HG03575 (cell line): ENCODE results near the gene ALS2CL.

Source experiments
- ATAC-seq: cut with Tn5 transposase; IDR thresholded peaks from one replicate; pipeline ENCODE4 v1.9.1; 2021; ENCODE audit not compliant: unreplicated experiment, insufficient number of reproducible peaks, low FRiP score; ENCODE audit errors: extremely low read depth

ALS2CL gene

DNA sequence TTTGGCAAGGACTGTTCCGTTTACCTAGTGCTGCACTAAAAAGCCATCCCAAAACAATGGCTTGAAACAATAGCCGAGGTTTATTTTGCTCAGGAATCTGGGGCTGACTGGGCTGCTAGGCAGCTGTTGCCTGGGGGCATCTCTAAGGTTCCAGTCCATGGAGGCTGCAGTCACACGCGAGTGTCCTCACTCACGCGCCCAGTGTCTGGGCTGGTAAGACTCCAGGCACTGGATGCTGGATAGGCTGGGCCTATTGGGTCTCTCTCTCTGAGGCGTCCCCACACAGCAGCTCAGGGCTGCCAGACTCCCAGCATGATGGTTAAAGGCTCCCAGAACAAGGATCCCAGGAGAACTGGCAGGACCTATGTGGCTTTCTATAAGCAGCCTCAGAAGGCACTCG is 34.2 kb downstream of the ALS2CL start:
- no peak for ATAC-seq

DNA sequence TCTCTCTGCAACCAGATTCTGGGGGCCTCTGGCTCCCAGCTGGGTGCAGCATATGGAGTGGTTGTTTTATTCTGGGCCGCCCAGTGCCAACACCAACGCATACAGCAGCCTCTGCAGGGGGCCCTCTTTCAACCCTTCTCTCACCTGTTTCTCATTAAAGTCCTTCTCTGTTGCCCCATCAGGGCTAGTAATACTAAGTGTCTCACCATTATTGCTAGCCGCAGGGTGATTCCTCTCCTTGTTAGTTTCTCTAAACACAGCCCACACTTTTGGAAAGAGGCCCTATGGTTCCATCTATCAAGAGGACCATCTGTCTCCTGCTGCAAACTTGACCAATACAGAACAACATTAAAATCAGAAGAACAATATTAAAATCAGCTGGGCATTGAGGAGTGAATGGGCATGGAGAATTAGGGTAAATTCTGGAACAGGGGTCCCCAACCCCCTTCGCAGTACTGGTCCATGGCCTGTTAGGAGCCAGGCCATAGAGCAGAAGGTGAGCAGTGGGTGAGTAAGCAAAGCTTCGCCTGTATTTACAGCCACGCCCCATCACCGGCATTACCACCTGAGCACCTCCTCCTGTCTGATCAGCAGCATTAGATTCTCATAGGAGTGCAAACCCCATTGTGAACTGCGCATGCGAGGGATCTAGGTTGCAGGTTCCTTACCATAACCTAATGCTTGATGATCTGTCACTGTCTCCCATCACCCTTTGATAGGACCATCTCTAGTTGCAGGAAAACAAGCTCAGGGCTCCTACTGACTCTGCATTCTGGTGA is 36.5 kb downstream of the ALS2CL start:
- ATAC-seq: no peak

DNA sequence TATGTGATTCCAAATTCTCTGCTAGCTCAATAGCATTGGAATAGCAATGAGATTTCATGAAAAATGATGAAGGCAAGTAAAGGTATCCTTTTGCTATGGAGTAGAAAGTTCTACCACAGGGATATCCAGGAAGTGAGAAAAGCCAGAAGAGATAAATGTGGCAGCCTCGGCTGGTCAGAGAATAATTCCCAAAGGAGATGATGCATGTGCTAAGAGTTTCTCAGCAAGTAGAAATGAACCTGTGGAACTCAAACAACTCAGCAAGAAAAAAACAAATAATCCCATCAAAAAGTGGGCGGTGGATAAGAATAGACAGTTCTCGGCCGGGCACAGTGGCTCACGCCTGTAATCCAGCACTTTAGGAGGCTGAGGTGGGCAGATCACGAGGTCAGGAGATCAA is 38.2 kb downstream of the ALS2CL start:
- ATAC-seq: no peak

DNA sequence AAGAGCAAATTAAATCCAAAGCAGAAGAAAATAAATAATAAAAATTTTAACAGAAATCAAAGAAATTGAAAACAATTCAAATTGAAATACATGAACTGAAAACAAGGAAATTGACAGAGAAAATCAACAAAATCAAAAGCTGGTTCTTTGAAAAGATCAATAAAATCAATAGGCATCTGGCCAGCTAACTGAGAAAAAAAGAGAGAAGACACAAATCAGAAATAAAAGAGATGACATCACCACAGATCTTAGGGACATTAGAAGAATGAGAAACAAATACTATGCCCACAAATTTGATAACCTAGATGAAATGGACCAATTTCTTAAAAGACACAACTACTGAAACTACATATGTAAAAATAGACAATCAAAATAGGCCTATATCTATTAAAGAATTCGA is 42.4 kb downstream of the ALS2CL start:
- no peak for ATAC-seq

DNA sequence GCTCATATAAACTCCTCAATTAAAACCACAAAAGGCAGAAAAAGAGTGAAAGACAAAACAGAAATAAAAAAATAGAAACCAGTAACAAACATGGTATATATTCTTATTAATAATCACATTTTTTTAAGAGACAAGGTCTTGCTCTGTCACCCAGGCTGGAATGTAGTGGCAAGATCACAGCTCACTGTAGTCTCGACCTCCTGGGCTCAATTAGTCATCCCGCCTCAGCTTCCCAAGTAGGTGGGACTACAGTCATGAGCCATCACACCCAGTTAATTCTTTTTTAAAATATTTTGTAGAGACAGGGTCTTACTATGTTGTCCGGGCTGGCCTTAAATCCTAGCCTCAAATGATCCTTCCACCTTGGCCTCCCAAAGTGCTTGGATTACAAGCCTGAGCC is 44.0 kb downstream of the ALS2CL start:
- ATAC-seq: no peak

DNA sequence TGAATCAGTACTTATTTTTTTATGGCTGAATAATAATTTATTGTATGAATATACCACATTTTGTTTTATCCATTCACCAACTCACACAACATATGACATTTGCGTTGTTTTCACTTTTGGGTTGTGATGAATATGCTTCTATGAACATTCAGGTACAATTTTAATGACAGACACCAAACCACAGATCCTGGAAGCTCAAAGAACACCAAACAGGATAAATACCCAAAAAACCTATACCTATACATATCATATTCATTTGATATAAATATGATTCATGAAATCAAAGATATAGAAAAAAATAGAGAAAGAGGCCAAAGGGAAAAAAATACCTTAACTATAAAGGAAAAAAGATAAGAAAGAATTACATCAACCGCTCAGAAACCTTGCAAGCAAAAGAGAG is 45.4 kb downstream of the ALS2CL start:
- no peak for ATAC-seq

DNA sequence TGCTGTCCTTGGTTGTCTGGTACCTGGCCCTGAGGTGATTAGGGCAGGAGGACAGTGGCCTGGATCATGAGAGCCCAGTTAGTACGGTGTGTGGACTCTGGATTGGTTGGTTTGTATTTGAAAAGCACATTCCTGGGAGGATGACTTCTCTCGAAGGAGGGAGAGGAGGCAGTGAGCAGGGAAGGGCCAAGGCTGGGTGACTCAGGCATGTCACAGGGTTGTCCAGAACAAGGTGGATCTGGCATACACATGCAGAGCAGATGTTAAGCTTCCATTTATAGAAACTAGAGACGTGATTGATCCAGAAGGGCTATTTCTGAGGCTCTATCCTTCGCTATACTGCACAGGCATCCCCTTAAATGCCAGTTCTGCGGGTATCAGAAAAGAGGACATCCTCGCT is 46.8 kb downstream of the ALS2CL start:
- ATAC-seq: no peak

DNA sequence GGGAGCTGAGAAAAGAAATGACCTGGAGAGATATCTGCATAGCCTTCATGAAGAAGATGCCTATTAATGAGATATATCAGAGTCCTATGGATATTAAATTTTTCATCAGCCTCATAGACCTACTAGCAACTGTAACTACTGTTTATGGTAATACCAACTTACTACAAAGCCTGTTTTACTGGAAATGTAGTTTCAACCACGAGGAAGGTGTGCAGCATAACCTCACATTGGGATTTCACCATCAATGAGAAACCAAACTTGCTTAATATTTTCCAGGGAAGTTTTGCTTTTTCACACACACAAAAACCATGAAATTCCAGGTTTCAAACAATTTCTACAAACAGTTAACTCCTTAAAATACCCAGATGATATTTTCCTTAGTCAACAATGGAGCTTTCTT is 49.8 kb downstream of the ALS2CL start:
- ATAC-seq: no peak

DNA sequence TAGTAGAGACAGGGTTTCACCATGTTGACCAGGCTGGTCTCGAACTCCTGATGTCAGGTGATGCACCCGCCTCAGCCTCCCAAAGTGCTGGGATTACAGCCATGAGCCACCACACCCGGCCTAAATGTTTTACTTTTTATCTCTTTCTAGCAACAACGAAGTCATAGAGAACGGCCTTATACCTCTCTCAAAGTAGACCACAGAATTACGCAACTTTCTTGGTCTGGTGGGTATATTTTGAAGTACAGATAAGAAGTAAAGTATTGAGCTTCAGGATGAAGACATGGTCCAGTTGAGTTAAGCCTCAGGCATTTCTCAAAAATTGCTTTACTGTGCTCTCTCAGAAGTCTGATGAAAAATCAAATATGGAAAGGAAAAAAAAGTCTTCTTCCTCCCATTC is 50.5 kb downstream of the ALS2CL start:
- ATAC-seq: no peak

DNA sequence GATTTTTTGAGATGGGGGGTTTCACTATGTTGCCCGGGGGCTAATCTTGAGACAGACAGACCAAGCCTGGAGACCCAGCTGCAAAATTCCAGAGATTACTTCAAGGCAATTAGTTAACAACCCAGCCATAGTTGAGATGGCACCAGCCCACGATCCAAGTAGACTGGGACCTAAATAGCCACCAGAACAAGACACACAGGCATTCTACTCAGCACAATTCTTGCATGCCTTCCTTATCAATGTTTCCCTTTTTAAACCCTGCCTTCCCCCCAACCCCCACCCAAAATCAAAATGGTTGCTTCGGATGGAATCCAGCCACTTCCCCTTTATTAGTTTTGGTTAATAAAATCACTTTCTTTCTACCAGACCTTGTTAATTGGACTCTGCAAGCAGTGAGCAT is 52.6 kb downstream of the ALS2CL start:
- no peak for ATAC-seq

DNA sequence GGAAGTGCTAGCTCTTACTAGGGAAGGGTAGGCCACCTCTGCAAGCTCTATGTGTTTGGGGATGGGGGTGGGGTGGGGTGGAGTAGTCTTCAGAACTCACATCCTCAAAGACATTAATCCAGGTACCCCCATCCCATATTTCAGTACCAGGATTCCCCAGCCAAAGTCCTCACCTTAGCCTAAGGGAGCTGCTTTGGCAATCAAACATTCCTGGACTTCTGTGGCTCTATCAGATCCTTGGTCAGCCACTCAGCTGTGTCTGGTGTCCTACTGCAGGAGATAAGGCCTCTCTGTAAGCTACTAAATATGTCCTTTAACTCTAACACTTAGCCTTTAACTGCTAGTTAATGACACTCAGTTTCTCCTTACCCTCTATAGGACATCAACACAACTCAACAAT is 54.3 kb downstream of the ALS2CL start:
- no peak for ATAC-seq

DNA sequence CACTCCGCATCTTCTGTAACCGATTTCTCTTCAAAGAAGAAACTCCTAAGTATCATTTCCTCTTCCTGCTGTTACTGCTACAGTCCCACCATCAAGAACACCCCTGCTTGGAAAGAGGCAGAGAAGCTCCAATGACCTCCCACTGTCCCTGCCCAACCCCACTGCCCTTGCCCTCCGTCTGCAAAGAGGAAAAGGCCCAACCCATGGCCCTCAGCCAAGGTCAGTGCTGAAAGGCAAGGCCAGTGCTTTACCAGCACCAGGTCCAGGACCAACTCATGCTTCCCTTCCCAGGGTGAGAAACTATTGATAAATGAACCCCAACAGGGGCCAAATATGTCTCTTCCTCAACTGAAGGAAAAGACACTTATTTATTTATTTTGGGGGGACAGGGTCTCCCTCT is 58.6 kb downstream of the ALS2CL start:
- no peak for ATAC-seq

DNA sequence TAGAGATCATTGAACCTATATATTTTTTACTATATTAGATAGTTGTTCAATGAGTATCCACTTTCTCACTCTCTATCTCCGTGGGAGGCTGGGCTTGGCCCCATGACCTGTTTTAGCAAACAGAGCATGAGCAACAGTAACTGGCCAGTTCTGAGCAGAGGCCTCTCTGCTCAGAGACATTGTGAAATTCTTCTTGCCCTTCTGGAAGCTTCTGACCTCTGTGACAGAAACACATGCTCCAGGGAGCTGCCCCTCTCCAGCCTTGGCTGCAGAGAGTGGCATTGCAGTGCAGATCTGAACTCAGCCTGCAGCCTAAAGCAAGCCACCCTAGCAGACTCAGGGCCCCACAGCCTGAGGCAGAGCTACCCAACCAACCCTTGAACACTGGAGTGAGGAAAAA is 60.7 kb downstream of the ALS2CL start:
- no peak for ATAC-seq

DNA sequence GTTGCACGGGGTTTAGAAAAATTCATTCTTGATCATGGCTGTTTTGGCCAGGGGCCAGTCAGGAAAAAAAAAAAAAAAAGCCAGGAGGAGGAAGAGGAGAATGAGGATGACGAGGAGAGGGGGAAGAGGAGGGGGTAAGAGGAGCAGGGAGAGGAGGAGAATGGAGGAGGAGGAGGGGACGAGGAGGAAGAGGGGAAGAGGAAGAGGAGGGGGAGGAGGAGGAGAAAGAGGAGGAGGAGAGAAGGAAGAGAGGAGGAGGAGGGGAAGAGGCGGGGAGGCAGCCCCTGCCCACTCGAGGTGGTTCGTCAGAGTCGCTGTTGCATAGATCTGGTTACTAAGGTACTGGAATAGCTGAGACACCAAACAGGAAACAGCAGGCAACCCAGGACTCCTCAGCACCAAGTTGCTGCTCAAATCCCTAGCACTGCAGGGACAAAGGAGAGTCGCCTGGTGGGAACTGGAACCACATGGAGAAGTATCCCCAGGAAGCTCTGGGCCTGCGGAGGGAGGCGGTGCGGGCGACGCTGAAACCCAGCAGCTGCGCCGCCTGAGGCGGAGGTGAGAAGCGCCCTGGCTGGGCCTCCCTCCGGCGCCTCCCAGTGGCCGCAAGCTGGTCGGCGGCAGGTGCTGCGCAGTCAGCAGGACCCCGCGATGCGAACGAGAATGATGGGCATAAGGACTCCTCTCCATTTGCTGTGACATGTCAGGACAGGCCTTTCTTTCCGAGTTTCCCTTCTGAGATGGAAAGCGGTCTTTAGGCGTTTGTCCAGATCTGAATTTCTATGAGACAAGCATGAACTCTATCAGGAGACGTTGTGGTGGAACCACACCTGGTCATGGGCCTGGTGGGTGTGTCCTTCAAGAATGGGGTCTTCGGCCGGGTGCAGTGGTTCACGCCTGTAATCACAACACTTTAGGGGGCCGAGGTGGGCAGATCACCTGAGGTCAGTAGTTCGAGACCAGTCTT is 63.6 kb downstream of the ALS2CL start:
- no peak for ATAC-seq

DNA sequence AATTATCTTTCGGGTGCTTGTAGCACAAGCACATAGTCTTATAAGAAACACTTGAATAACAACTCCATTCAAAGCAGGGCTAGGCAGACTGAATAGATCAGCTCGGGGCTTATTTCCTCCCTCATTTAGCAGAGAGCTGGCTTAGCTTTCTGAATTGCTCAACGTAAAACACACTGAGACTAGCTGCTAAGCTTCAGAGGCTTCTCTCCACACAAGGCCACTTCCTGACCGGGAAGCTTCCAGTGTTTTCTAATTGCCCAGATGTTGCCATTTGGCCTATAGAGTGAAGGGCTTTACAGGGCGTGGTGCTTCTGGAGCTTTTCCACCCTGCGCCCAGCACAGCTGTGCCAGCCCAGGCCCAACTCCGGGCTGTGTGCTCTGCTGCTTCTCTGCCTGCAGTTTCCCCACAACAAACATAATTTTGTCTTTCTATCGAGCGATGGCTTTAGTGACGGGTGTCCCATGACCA is 64.5 kb downstream of the ALS2CL start:
- ATAC-seq: no peak

DNA sequence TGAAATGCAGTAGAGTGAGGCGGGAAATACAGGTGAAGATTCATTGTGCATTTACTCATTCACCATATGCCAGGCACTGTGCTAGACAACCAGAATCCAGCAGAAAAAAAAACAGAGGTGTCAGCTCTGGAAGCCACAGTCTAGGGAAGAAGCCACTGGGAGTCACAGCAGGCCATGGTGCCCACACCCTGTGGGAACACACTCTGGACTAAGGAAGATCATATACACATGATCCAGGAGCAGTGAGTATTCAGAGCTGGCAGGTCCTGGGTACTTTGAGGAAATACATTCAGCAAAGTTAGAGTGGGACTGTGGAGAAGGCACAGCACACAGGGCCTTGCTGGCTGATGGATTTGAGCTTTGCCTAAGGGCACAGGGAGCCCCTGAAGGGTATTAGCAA is 66.4 kb downstream of the ALS2CL start:
- ATAC-seq: no peak

DNA sequence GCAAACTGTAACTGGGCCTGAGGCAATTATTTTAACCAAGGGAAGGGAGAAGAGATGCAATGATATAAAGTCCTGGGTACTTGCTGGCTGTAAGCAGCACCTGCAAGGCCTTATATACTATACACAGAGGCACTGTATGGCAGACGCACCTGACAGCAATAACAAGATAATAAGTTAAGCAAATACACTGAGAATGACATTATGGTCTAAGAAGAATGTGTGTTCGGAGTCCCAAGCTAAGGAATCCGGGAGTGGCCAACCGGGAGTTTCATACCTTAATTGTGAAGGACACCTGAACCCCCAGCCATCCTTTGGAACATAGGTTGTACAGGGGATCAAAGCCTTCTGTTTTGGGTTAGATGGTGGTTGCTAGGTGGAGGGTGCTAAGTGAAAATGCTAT is 67.4 kb downstream of the ALS2CL start:
- ATAC-seq: no peak

DNA sequence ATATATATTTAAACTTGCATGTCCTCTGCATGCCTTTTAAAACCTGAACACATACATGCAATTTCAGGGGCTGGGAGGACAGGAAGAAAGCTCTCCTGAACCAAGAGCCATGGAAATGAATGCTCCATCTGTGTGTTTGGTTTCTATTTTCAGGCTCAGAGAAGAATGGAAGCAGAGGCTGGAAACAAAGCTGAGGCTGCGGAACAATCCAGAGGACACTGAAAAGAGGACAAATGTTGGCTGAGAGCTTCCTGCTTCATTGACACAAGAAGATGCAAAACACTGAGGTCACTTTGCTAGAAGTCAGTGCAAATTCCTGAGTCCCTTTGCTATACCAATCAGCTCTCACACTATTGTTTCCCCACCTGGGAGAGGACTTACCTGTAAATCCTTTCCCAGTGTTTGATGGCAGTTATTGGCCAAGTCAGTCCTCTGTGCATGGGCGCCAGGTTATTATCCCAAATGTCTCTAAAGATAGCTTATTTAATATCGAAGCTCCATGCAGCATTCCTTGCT is 68.4 kb downstream of the ALS2CL start:
- no peak for ATAC-seq

DNA sequence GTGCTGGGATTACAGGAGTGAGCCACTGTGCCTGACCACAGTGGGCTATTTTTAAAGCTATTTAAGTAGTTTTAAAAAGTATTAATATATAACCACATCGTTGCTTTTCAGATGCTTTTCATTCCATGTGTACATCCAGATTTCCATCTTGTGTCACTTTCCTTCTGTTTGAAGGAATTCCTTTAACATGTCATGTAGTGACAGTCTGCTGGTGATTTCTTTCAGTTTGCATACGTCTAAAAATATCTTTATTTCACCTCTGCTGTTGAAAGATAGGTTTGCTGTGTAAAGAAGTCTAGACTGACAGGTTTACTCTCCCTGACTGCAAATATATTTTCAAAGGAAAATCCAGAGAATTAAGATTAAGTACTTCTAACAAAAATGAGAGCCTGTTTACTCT is 68.9 kb downstream of the ALS2CL start:
- ATAC-seq: no peak
